SK-N-SH treated with all-trans-retinoic acid at 6 μM for 48 hours (cell line): ENCODE measurements around the gene SLC38A10.

Experiments used
- ARNTL ChIP-seq: fragments of 450-650 bp; formaldehyde crosslinking; IDR thresholded peaks from 2 replicates; pipeline ENCODE4 v1.5.0; 2020; ENCODE audit warnings: low read depth, mild to moderate bottlenecking, moderate library complexity, borderline replicate concordance
- CREB5 ChIP-seq: fragments of 250-450 bp; sonication (Bioruptor Pico); IDR thresholded peaks from 2 replicates; pipeline ENCODE4 v1.5.1; 2020; ENCODE audit warnings: low read depth, mild to moderate bottlenecking, moderate library complexity
- CSRNP3 ChIP-seq: fragments of 250-450 bp; sonication (Bioruptor Pico); IDR thresholded peaks from 2 replicates; pipeline ENCODE4 v1.5.1; 2021; ENCODE audit warnings: mild to moderate bottlenecking, moderate library complexity
- GLIS3 ChIP-seq: fragments of 250-450 bp; sonication (Bioruptor Pico); IDR thresholded peaks from 2 replicates; pipeline ENCODE4 v1.5.0; 2020; ENCODE audit warnings: mild to moderate bottlenecking, moderate library complexity
- PATZ1 ChIP-seq: fragments of 250-450 bp; sonication (Bioruptor Pico); IDR thresholded peaks from 2 replicates; pipeline ENCODE4 v1.8.0; 2020; ENCODE audit warnings: mild to moderate bottlenecking, moderate library complexity, borderline replicate concordance
- PPARA ChIP-seq: fragments of 250-450 bp; sonication (Bioruptor Pico); IDR thresholded peaks from 2 replicates; pipeline ENCODE4 v1.5.0; 2020; ENCODE audit warnings: mild to moderate bottlenecking, borderline replicate concordance
- RARB ChIP-seq: fragments of 250-450 bp; sonication (Bioruptor Pico); IDR thresholded peaks from 2 replicates; pipeline ENCODE4 v1.8.0; 2021; ENCODE audit warnings: mild to moderate bottlenecking, moderate library complexity
- SNAI2 ChIP-seq: fragments of 250-450 bp; sonication (Bioruptor Pico); IDR thresholded peaks from 2 replicates; pipeline ENCODE4 v1.5.0; 2020; ENCODE audit warnings: mild to moderate bottlenecking, moderate library complexity
- TOX ChIP-seq: fragments of 250-450 bp; sonication (Bioruptor Pico); IDR thresholded peaks from 2 replicates; pipeline ENCODE4 v1.8.0; 2021; ENCODE audit warnings: mild to moderate bottlenecking, moderate library complexity, borderline replicate concordance
- ZFP3 ChIP-seq: fragments of 250-450 bp; sonication (Bioruptor Pico); IDR thresholded peaks from 2 replicates; pipeline ENCODE4 v1.5.0; 2020; ENCODE audit warnings: mild to moderate bottlenecking, moderate library complexity

- TF ChIP-seq PPARA (CRISPR knock-in tag) (no peak), RARB (CRISPR knock-in tag) (no peak), GLIS3 (CRISPR knock-in tag) (no peak), TOX (CRISPR knock-in tag) (no peak), ARNTL (CRISPR knock-in tag) (no peak), SNAI2 (CRISPR knock-in tag) (no peak), CSRNP3 (CRISPR knock-in tag) (no peak), PATZ1 (CRISPR knock-in tag) (no peak), ZFP3 (no peak), CREB5 (CRISPR knock-in tag) (no peak)
These were observed 10.0 kb upstream of the SLC38A10 start for GRCh38 chr17:81305051-81305630.
